Ishikawa (cell line): ENCODE measurements around the gene CD247.

Source experiments
- CEBPB ChIP-seq: IDR thresholded peaks from 2 replicates; pipeline ENCODE4 v1.6.1; 2012
- CREB1 ChIP-seq: IDR thresholded peaks from 2 replicates; pipeline ENCODE4 v1.6.1; 2012; ENCODE audit warnings: low read depth
- EGR1 ChIP-seq: IDR thresholded peaks from 2 replicates; pipeline ENCODE4 v1.6.1; 2012
- EP300 ChIP-seq: IDR thresholded peaks from 2 replicates; pipeline ENCODE4 v1.6.1; 2012; ENCODE audit warnings: borderline replicate concordance
- FOXM1 ChIP-seq: IDR thresholded peaks from 2 replicates; pipeline ENCODE4 v1.6.1; 2012; ENCODE audit warnings: low read depth, borderline replicate concordance
- MAX ChIP-seq: IDR thresholded peaks from 2 replicates; pipeline ENCODE4 v1.6.1; 2012
- NFIC ChIP-seq: IDR thresholded peaks from 2 replicates; pipeline ENCODE4 v1.6.1; 2012
- RAD21 ChIP-seq: IDR thresholded peaks from 2 replicates; pipeline ENCODE4 v1.6.1; 2012; ENCODE audit warnings: low read depth
- TAF1 ChIP-seq: IDR thresholded peaks from 2 replicates; pipeline ENCODE4 v1.6.1; 2012; ENCODE audit warnings: low read depth, mild to moderate bottlenecking
- TCF12 ChIP-seq: IDR thresholded peaks from 2 replicates; pipeline ENCODE4 v1.6.1; 2012; ENCODE audit warnings: low read depth
- TEAD4 ChIP-seq: IDR thresholded peaks from 2 replicates; pipeline ENCODE4 v1.6.1; 2012
- USF1 ChIP-seq: IDR thresholded peaks from 2 replicates; pipeline ENCODE4 v1.6.1; 2012
- YY1 ChIP-seq: IDR thresholded peaks from 2 replicates; pipeline ENCODE4 v1.6.1; 2012; ENCODE audit warnings: low read depth
- ZBTB7A ChIP-seq: IDR thresholded peaks from 2 replicates; pipeline ENCODE4 v1.6.1; 2012; ENCODE audit warnings: low read depth
- TF ChIP-seq, protein P1 (sequence below): IDR thresholded peaks from 2 replicates; pipeline ENCODE4 v1.6.1; 2012; ENCODE audit warnings: low read depth, mild to moderate bottlenecking

CD247 gene

GRCh38 chr1:167427848-167428247, 90.5 kb downstream of the CD247 start:
- TF ChIP-seq MAX (no peak), TEAD4 (no peak), FOXM1 (no peak), NFIC (no peak), TCF12 (no peak), CEBPB (no peak), CREB1 (no peak), TAF1 (no peak)

- TF ChIP-seq USF1 (no peak), CEBPB (no peak), EGR1 (no peak), NFIC (no peak), EP300 (no peak)
Measured at GRCh38 chr1:167426716-167427115, 91.6 kb downstream of the CD247 start.

DNA sequence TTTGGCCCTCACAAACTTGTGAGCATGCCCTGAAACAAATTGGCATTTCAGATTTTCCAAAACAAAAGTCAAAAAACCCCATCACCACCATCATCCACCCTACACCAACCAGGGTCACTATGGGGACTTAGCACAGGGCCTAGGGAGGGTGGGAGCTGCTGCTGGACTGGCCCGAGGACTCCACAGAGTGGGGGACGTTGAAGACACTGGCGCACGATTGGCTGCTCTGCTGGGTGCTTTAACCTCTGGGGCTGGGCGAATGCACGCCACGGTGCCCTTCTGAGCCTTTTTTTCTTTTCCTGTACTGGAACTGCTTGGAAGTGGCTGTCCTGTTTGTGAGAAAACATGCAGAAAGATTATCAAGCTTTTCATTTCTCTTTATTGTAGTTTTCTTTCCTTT, 92.8 kb downstream of the CD247 start:
- TF ChIP-seq EP300 (no peak), CEBPB (no peak), ZBTB7A (no peak), TAF1 (no peak), TCF12 (no peak), YY1 (no peak), CREB1 (no peak), MAX (no peak), FOXM1 (no peak), TEAD4 (no peak), RAD21 (no peak), USF1 (no peak), NFIC (no peak), EGR1 (no peak)
- TF ChIP-seq, protein P1, sequence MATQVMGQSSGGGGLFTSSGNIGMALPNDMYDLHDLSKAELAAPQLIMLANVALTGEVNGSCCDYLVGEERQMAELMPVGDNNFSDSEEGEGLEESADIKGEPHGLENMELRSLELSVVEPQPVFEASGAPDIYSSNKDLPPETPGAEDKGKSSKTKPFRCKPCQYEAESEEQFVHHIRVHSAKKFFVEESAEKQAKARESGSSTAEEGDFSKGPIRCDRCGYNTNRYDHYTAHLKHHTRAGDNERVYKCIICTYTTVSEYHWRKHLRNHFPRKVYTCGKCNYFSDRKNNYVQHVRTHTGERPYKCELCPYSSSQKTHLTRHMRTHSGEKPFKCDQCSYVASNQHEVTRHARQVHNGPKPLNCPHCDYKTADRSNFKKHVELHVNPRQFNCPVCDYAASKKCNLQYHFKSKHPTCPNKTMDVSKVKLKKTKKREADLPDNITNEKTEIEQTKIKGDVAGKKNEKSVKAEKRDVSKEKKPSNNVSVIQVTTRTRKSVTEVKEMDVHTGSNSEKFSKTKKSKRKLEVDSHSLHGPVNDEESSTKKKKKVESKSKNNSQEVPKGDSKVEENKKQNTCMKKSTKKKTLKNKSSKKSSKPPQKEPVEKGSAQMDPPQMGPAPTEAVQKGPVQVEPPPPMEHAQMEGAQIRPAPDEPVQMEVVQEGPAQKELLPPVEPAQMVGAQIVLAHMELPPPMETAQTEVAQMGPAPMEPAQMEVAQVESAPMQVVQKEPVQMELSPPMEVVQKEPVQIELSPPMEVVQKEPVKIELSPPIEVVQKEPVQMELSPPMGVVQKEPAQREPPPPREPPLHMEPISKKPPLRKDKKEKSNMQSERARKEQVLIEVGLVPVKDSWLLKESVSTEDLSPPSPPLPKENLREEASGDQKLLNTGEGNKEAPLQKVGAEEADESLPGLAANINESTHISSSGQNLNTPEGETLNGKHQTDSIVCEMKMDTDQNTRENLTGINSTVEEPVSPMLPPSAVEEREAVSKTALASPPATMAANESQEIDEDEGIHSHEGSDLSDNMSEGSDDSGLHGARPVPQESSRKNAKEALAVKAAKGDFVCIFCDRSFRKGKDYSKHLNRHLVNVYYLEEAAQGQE, result no peak

DNA sequence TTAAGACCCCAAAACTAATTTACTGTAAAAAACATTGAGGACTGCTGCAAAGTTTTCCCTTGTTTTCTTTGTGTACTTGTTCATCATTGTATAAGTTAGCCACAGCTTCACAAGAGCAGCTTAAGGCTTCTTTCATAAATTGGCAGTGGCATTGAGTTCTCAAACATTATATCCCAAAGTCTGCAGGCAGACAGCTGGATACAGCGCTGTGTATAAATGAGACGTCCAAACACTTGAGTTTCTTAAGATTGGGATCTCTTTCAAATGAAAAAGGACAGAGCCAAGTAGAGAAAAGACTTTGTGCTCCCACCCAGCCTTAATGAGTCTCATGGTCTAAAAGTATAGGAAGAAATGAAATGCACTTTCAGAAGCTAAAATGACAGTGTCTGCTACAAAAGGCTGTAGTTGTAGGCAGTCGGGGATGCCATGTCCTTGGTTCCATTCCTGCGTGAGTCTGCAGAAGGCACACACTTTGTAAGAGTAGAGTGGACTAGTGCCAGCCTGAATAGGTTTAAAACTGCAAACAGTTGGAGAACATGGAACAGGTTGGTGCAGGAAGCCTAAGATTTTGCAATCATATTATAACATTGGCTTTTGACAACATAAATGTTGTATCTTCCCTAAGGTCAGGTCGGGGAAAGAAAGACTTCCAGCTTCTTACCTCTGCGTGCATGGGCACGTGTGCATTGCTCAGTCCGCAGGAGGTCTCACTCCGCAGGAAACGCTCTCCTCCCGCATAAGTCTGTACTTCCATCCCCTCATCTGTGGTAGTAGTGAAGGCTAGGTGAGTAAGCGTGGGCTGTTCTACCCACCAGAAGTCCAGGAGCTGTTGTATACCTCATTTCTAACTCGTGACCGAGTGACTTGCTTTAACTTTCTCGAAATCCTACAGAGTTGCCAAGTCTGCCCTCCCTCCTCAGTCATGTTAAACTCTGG, 94.4 kb downstream of the CD247 start:
- TF ChIP-seq EP300, result no peak
- no peak for TF ChIP-seq FOXM1
- TF ChIP-seq TCF12, result no peak
- TF ChIP-seq CREB1, result no peak
- no peak for TF ChIP-seq TAF1
- TF ChIP-seq MAX, result no peak
- no peak for TF ChIP-seq TEAD4
- TF ChIP-seq CEBPB, result no peak
- TF ChIP-seq, protein P1, result no peak
- no peak for TF ChIP-seq YY1
- no peak for TF ChIP-seq RAD21
- no peak for TF ChIP-seq EGR1

GRCh38 chr1:167420510-167420909, 97.8 kb downstream of the CD247 start:
- TF ChIP-seq FOXM1 (no peak), CEBPB (no peak), TEAD4 (no peak), TAF1 (no peak), ZBTB7A (no peak), TCF12 (no peak), EGR1 (no peak), RAD21 (no peak), NFIC (no peak)
- TF ChIP-seq, protein P1, result no peak
